Small intestine (tissue), 7 donors: ENCODE measurements around the gene HOXD4. TPM values are rescaled to one million over a fixed set of nuclear protein-coding genes. Genes with fewer than 3 reads are reported as not detected.

Experiments used
- DNase-seq, 2 donors: peaks; one replicate each; pipeline versions ENCODE4 v3.0.0 to v3.0.0-alpha.2; 2013
- FAIRE-seq: peaks from 2 replicates; lab custom pipeline; 2012; peaks lifted over from hg19 to GRCh38; lab: Jason Lieb, UNC
- H3K27ac ChIP-seq, 3 donors: one replicate each; pipeline ENCODE4 v1.5.1; 2013; ENCODE audit warnings: low read length in 2 of 3, mild to moderate bottlenecking in 2 of 3, control low read depth in 1 of 3, inconsistent platforms in 1 of 3, low read depth in 1 of 3, moderate library complexity in 1 of 3
- H3K27me3 ChIP-seq, 3 donors: one replicate each; pipeline ENCODE4 v1.6.1; 2013; ENCODE audit warnings: low read length in 3 of 3, inconsistent platforms in 1 of 3; ENCODE audit not compliant: control insufficient read depth in 3 of 3, insufficient read depth in 3 of 3
- H3K36me3 ChIP-seq, 3 donors: one replicate each; pipeline ENCODE4 v1.6.1; 2013; ENCODE audit warnings: low read length in 3 of 3, inconsistent platforms in 1 of 3, low read depth in 1 of 3, mild to moderate bottlenecking in 1 of 3, moderate library complexity in 1 of 3; ENCODE audit not compliant: control insufficient read depth in 3 of 3, insufficient read depth in 2 of 3
- H3K4me1 ChIP-seq, 3 donors: one replicate each; pipeline ENCODE4 v1.6.1; 2013; ENCODE audit warnings: low read length in 2 of 3, inconsistent platforms in 1 of 3, low read depth in 1 of 3, mild to moderate bottlenecking in 1 of 3, moderate library complexity in 1 of 3; ENCODE audit not compliant: control insufficient read depth in 3 of 3, insufficient read depth in 2 of 3
- H3K4me3 ChIP-seq, 3 donors: one replicate each; pipeline ENCODE4 v1.5.1; 2013; ENCODE audit warnings: low read length in 3 of 3, control low read depth in 1 of 3, inconsistent platforms in 1 of 3, low read depth in 1 of 3, mild to moderate bottlenecking in 1 of 3, moderate library complexity in 1 of 3
- H3K9me3 ChIP-seq, 2 donors: one replicate each; pipeline ENCODE4 v1.6.1; 2013; ENCODE audit warnings: low read depth in 1 of 2, low read length in 1 of 2; ENCODE audit not compliant: control insufficient read depth in 2 of 2, insufficient read depth in 1 of 2
- WGBS, 3 donors: extraction: QIAGEN DNeasy Blood & Tissue Kit; methylation state at CpG; one replicate each; pipeline ENCODE4 v1.1.7; 2013; 5-methylcytosine and 5-hydroxymethylcytosine counted together
- polyA plus RNA-seq, 4 donors: library from polyadenylated mRNA; stranded (reverse) in 3 of 4; unstranded in 1 of 4; fragments of 200-250 nt in 3 of 4; fragments of 120-200 nt in 1 of 4; gene quantifications; one replicate each; pipeline versions ENCODE4 v1.2.1 to v1.2.3, GENCODE V29; 2013
- donor health status: healthy with polysubstance abuse.
- donor health status: control.
- donor health status: control.
- donor health status: Bipolar disorder and iron deficiency.
- donor health status: healthy.

HOXD4 gene
- polyA plus RNA-seq, 4 donors, result 0.97 to 14.7 TPM; not detected in 2

DNA sequence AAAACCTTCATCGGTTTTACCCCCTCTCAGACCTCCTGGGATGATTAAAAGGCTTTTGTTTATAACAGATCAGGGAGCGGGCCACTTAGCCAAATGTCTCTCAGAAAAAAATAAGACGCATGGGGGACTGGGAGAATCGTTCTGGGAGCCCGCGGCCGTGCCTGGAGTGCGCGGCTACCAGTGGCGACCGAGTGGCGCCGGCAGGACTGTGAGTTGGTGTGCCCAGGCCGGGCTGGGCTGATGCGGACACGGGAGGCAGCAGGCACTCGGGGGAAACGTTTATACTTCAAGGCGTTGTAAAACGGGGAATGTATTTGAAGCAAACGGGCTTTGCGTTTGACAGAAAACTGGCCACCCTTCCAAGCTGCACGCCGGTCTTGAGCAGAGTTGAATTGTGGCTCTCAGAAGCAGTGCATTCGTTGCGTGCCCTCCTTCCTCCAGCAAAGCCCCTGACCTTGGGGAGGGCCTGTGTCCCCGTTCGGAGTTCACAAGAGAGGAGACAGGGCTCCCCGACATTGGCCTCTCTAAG, 39.4 kb upstream of the HOXD4 start:
- Histone ChIP-seq H3K4me3 (no peak overlapping the region), H3K9me3 (no peaks in the 10 kb centered on the region), H3K27me3 (peaks cover 32 to 91% (median 57%) of the 10 kb centered on the region in 3 donors), H3K4me1 (no peaks in the 10 kb centered on the region), H3K27ac (no peak overlapping the region), H3K36me3 (no peaks in the 10 kb centered on the region)
- DNase-seq, result no peak
- FAIRE-seq, result no peak
- WGBS, 3 donors, result 4 to 8% (median 5%) methylated on average over 28 to 29 of the region's 29 CpGs

- Histone ChIP-seq H3K4me1 (no peaks in the 10 kb centered on the region), H3K36me3 (no peaks in the 10 kb centered on the region), H3K9me3 (no peaks in the 10 kb centered on the region), H3K4me3 (peak overlapping the region in 1 of 3 donors; percentile 13), H3K27ac (no peak overlapping the region), H3K27me3 (peaks cover 27 to 94% (median 59%) of the 10 kb centered on the region in 3 donors)
- DNase-seq (no peak), FAIRE-seq (no peak)
- 9 to 15% (median 12%) methylated on average over 38 to 40 of the region's 40 CpGs for WGBS, 3 donors
Observed at GRCh38 chr2:176112375-176113302, 38.7 kb upstream of the HOXD4 start.

DNA sequence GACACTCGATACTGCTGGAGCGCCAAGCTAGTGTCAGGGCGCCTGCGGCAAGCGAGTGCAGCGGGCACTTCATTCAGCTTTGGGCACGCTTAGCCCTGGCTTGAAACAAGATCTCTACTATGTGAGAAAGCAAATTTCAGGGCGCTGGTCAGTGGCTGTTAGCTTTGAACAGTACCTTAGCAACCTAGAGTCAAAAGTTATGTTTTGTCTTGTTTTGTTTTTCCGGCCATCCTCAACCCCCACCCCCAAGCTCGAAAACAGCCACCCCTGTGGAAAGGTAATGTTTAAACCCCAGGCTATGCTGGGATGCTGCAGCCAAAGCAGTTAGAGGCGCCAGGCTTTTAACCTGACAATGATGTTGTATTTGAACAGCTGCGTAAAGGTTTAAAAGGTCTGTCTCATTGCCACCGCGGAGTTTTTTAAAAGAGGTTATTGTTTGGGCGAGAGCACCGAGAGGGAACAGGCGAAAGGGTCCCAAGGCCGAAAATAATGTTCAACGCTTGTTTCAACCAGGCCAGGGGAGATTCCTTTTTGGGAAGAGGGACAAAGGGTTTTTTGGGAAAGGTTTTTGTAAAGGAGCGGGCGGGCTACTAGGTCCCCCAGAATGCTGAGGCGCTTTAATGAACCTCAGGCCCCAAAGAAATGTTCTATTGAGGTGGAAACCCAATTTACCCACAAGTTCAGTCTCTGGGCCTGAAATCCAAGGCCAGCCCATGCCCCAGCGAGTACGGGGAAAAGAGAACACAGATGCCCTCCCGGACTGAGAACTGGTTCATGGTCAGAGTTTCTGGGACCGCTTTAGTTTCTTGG, 37.0 kb upstream of the HOXD4 start:
- H3K36me3 ChIP-seq, result no peaks in the 10 kb centered on the region
- DNase-seq (no peak), FAIRE-seq (no peak)
- peaks cover 29 to 98% (median 58%) of the 10 kb centered on the region in 3 donors for H3K27me3 ChIP-seq
- peaks cover 0 to 4% of the 10 kb centered on the region in 2 donors for H3K9me3 ChIP-seq
- peak overlapping the region in 1 of 3 donors; percentile 0 for H3K4me3 ChIP-seq
- H3K4me1 ChIP-seq, result no peaks in the 10 kb centered on the region
- 9 to 12% (median 11%) methylated on average over 26 of the region's 26 CpGs for WGBS, 3 donors
- no peak overlapping the region for H3K27ac ChIP-seq

DNA sequence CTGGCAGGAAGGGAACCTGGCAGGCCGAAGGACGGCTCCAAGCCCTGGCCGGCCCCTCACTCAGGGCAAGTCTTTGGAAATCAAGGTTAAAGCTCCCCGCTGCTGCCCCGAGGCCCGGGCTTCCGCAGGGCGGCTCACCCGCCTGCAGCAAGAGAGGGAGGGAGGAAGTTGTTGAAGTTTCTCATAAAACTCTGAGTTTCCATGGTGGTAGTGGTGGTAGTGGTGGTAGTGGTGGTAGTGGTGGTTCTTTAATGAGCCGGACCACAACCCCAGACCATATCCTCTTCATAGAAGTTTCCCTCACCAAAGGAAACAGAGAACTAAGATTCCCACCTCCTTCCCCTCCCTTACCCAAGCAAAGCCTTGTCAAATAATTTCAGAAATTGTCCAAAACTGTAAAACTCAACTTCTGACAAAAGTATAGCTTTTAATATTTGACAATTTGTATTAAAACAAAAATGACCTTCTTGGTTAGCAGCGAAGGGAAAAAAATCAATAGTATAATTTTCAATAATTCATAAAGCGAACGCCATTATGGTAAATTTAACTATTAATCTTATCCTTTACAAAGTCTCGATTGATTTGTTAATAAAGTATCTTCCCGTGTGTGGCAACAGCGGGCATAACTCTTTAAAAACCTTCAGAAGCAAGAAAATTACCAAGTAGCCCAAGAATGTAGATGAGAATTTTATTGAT, 36.3 kb upstream of the HOXD4 start:
- Histone ChIP-seq H3K4me1 (no peaks in the 10 kb centered on the region), H3K4me3 (no peak overlapping the region), H3K27me3 (peaks cover 33 to 98% (median 58%) of the 10 kb centered on the region in 3 donors), H3K9me3 (peaks cover 0 to 4% of the 10 kb centered on the region in 2 donors), H3K36me3 (no peaks in the 10 kb centered on the region), H3K27ac (no peak overlapping the region)
- FAIRE-seq, result no peak
- 15 to 21% (median 18%) methylated on average over 16 of the region's 16 CpGs for WGBS, 3 donors
- no peak for DNase-seq

DNA sequence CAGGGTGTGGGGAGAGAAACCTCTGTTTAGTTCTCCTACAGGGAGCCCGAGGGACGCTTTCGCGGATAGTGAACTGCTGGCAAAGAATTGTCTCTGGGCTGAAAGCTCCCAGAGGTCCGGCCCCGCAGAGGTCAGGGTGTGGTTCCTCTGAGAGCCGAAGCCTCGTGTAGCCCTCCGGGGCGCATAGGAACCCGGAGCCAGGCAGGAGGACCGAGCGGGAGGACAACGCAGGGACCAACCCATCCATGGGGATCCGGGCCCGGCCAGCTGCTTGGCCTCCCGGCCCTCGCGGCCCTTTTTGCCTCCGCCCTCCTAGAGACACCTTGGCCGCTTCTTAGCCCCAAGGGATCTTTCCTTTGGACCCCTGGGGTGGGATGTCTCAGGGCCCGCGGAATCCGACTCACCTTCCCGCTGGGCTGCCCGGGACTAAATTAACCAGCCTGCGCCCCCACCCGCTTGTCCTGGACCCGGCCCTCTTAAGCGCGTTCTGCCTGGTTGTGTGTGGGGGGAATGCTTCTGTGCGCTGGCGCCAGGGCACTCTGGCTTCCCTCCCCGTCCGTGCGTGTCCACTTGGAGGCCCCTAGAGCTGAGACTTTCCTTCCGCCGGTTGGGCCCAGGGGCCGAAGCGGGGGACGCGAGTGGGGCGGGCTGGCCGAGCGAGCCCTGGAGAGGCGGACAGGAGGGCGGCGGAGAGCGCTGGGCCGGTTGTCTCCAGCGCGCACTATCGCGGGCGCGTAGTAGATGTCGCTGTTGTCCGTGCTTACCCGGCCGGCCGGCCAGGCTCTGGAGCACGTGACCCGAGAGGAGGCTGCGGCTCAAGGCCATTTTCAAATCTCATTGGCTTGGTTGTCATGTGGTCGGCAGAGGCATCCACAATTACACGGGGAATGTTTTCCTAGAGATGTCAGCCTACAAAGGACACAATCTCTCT, 35.2 kb upstream of the HOXD4 start, which contains the start of gene HOXD10:
HOXD10 (plus strand) TSS at position 896 of the 931 bp plus-strand sequence. CDS start 56 bp downstream, outside the sequence.
- WGBS, 3 donors, result 8 to 19% (median 11%) methylated on average over 61 to 66 of the region's 66 CpGs
- Histone ChIP-seq H3K36me3 (no peaks in the 10 kb centered on the region), H3K9me3 (peaks cover 0 to 4% of the 10 kb centered on the region in 2 donors), H3K27me3 (peaks cover 34 to 98% (median 66%) of the 10 kb centered on the region in 3 donors), H3K4me3 (peak within 1 kb of the TSS in 1 of 3 donors; percentile 29), H3K4me1 (no peaks in the 10 kb centered on the region), H3K27ac (peak within 1 kb of the TSS in 1 of 3 donors; percentile 29)
- DNase-seq (no peak), FAIRE-seq (no peak)

DNA sequence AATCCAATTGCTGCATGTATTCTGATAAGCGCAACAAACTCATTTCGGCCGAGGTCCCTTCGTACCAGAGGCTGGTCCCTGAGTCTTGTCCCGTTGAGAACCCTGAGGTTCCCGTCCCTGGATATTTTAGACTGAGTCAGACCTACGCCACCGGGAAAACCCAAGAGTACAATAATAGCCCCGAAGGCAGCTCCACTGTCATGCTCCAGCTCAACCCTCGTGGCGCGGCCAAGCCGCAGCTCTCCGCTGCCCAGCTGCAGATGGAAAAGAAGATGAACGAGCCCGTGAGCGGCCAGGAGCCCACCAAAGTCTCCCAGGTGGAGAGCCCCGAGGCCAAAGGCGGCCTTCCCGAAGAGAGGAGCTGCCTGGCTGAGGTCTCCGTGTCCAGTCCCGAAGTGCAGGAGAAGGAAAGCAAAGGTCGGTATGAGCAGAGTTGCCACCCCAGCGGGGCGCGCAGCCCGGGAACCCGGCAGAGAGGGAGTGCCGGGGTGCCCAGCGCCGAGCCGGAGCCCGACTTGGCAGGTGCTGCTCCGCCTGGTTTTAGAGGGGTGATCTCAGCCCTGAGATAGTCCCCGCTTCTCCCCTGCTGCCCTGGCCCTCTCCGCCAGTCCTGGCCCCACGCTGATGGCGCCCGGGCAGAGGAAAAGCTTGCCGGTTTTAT, 34.1 kb upstream of the HOXD4 start:
- no peak for FAIRE-seq
- peak overlapping the region in 1 of 3 donors; percentile 21 for H3K27ac ChIP-seq
- DNase-seq, result no peak
- no peaks in the 10 kb centered on the region for H3K4me1 ChIP-seq
- WGBS, 3 donors, result 22 to 29% (median 27%) methylated on average over 39 to 40 of the region's 40 CpGs
- no peaks in the 10 kb centered on the region for H3K36me3 ChIP-seq
- peaks cover 33 to 96% (median 71%) of the 10 kb centered on the region in 3 donors for H3K27me3 ChIP-seq
- peak overlapping the region in 1 of 3 donors; percentile 11 for H3K4me3 ChIP-seq
- H3K9me3 ChIP-seq, result peaks cover 0 to 4% of the 10 kb centered on the region in 2 donors
